K562 (cell line): ENCODE data around the gene HAUS5. TPM values are rescaled to one million over a fixed set of nuclear protein-coding genes. Genes with fewer than 3 reads are reported as not detected.

Experiments used
- ATAC-seq: fragments of 200-7000 bp; cut with Tn5 transposase; 3 replicates; pipeline ENCODE4 v1.9.1; 2020; ENCODE audit warnings: moderate library complexity
- BruUV-seq: library from RNA; stranded (reverse); fragments of 400-500 nt; replicated peaks from 2 replicates; lab custom pipeline; 2021; lab: Mats Ljungman, UMichigan
- CTCF ChIA-PET: fragments of 300-600 bp; formaldehyde crosslinking; extraction: SDS; loops from one replicate; lab custom pipeline; 2021; ENCODE audit warnings: low intra/inter-chr PET ratio; lab: Yijun Ruan, JAX
- POLR2A ChIA-PET: fragments of 300-600, 350-650 bp; sonication (Branson Sonifier 250); formaldehyde crosslinking; extraction: SDS; loops from one replicate; lab custom pipeline; 2021; ENCODE audit warnings: antibody characterized with exemption, inconsistent platforms; lab: Yijun Ruan, JAX
- DNase-seq, 4 experiments: peaks; one replicate each; pipeline versions ENCODE4 v3.0.0 to v3.0.0-alpha.2; 2011 to 2018; ENCODE audit warnings: low spot score in 3 of 4, mixed read lengths in 3 of 4; ENCODE audit errors: extremely low read depth in 1 of 4
- FAIRE-seq: peaks from 2 replicates; lab custom pipeline; 2011; peaks lifted over from hg19 to GRCh38; lab: Jason Lieb, UNC
- H2AFZ ChIP-seq: 2 replicates; pipeline ENCODE4 v1.6.0; 2011; ENCODE audit warnings: low read depth, low read length, control low read depth, inconsistent platforms
- H3K27ac ChIP-seq: fragments of 200-600 bp; 3 replicates; pipeline ENCODE4 v1.8.0; 2011; ENCODE audit warnings: low read depth, mild to moderate bottlenecking, control low read depth, inconsistent platforms, low read length, moderate library complexity, mixed read lengths; ENCODE audit errors: extremely low read depth
- H3K27me3 ChIP-seq, 2 experiments: fragments of 300-600 bp in 1 of 2; 2 replicates in 1 of 2; 3 replicates in 1 of 2; pipeline versions ENCODE4 v1.6.0 to v1.8.0; 2011; ENCODE audit warnings: inconsistent platforms in 2 of 2, low read length in 2 of 2, mild to moderate bottlenecking in 1 of 2, mixed read lengths in 1 of 2, moderate library complexity in 1 of 2; ENCODE audit not compliant: control insufficient read depth in 2 of 2, insufficient read depth in 2 of 2
- H3K36me3 ChIP-seq: fragments of 300-600 bp; 3 replicates; pipeline ENCODE4 v1.8.0; 2011; ENCODE audit warnings: mild to moderate bottlenecking, low read length, inconsistent platforms; ENCODE audit not compliant: control insufficient read depth, insufficient read depth
- H3K4me1 ChIP-seq, 2 experiments: fragments of 200-600 bp in 1 of 2; replicated peaks in 1 of 2; 2 replicates in 1 of 2; 3 replicates in 1 of 2; pipeline versions ENCODE4 v1.5.1 to v1.8.0; 2011; ENCODE audit warnings: inconsistent platforms in 2 of 2, low read length in 2 of 2, mild to moderate bottlenecking in 1 of 2, mixed read lengths in 1 of 2, moderate library complexity in 1 of 2; ENCODE audit not compliant: control insufficient read depth in 2 of 2, insufficient read depth in 2 of 2
- H3K4me2 ChIP-seq: 2 replicates; pipeline ENCODE4 v1.6.1; 2011; ENCODE audit warnings: low read length, control low read depth, inconsistent platforms, mixed read lengths; ENCODE audit not compliant: insufficient read depth
- H3K4me3 ChIP-seq: fragments of 200-600 bp; sonication (generic), shearing (Covaris generic); 2 replicates; pipeline ENCODE4 v1.5.1; 2016; ENCODE audit warnings: control low read depth, inconsistent platforms
- H3K79me2 ChIP-seq: fragments of 200-600 bp; 3 replicates; pipeline ENCODE4 v1.8.0; 2011; ENCODE audit warnings: low read length, inconsistent platforms; ENCODE audit not compliant: control insufficient read depth, insufficient read depth
- H3K9ac ChIP-seq, 2 experiments: 2 replicates each; pipeline versions ENCODE4 v1.6.0 to v1.6.1; 2011; ENCODE audit warnings: low read depth in 2 of 2, low read length in 2 of 2, control low read depth in 1 of 2, inconsistent platforms in 1 of 2, mild to moderate bottlenecking in 1 of 2, mixed read lengths in 1 of 2; ENCODE audit not compliant: insufficient read depth in 1 of 2
- H3K9me1 ChIP-seq: one replicate; pipeline ENCODE4 v1.6.0; 2011; ENCODE audit warnings: inconsistent platforms, mild to moderate bottlenecking, low read length, moderate library complexity; ENCODE audit not compliant: control insufficient read depth, insufficient read depth
- H3K9me3 ChIP-seq: replicated peaks from 2 replicates; pipeline ENCODE4 v1.5.1; 2011; ENCODE audit warnings: low read depth, low read length, inconsistent platforms; ENCODE audit not compliant: control insufficient read depth, insufficient read depth
- H4K20me1 ChIP-seq: replicated peaks from 2 replicates; pipeline ENCODE4 v1.6.1; 2011; ENCODE audit warnings: low read length, inconsistent platforms, mixed read lengths; ENCODE audit not compliant: control insufficient read depth, insufficient read depth
- BHLHE40 ChIP-seq: IDR thresholded peaks from 2 replicates; pipeline ENCODE4 v1.6.1; 2011; ENCODE audit warnings: low read length, improper control_type of control experiment
- CBFA2T2 ChIP-seq: fragments of 450-650 bp; conservative IDR thresholded peaks from 2 replicates; pipeline ENCODE4 v1.6.1; 2017; ENCODE audit warnings: mild to moderate bottlenecking
- CBFA2T3 ChIP-seq: fragments of 450-650 bp; IDR thresholded peaks from 2 replicates; pipeline ENCODE4 v1.6.1; 2017
- CCNT2 ChIP-seq: IDR thresholded peaks from 2 replicates; pipeline ENCODE4 v1.6.1; 2011; ENCODE audit warnings: borderline replicate concordance, low read depth, mild to moderate bottlenecking, moderate library complexity, mixed read lengths, low read length; ENCODE audit not compliant: insufficient read length; ENCODE audit errors: extremely low read depth
- DPF2 ChIP-seq: fragments of 450-650 bp; IDR thresholded peaks from 2 replicates; pipeline ENCODE4 v1.6.1; 2016
- EGR1 ChIP-seq: fragments of 450-650 bp; conservative IDR thresholded peaks from 2 replicates; pipeline ENCODE4 v1.6.1; 2017; ENCODE audit warnings: mild to moderate bottlenecking
- EP400 ChIP-seq: fragments of 450-650 bp; IDR thresholded peaks from 2 replicates; pipeline ENCODE4 v1.6.1; 2017; ENCODE audit warnings: antibody characterized with exemption, mild to moderate bottlenecking, moderate library complexity
- FOXM1 ChIP-seq, 2 experiments: fragments of 450-650 bp in 1 of 2; sonication (generic) in 1 of 2; formaldehyde crosslinking in 1 of 2; IDR thresholded peaks; 2 replicates each; pipeline versions ENCODE4 v1.6.1 to v1.9.0; 2017 to 2022; ENCODE audit warnings: low read depth in 2 of 2, mild to moderate bottlenecking in 2 of 2, missing genetic modification reagents in 1 of 2, moderate library complexity in 1 of 2
- KLF16 ChIP-seq: IDR thresholded peaks from 2 replicates; pipeline ENCODE4 v1.6.1; 2016; ENCODE audit warnings: antibody characterized with exemption
- L3MBTL2 ChIP-seq: fragments of 450-650 bp; IDR thresholded peaks from 2 replicates; pipeline ENCODE4 v1.6.1; 2016; ENCODE audit warnings: mild to moderate bottlenecking, moderate library complexity
- LEF1 ChIP-seq: fragments of 450-650 bp; IDR thresholded peaks from 2 replicates; pipeline ENCODE4 v1.6.1; 2016; ENCODE audit warnings: mild to moderate bottlenecking
- MAFG ChIP-seq: fragments of 450-650 bp; conservative IDR thresholded peaks from 2 replicates; pipeline ENCODE4 v1.6.1; 2016; ENCODE audit warnings: missing genetic modification characterization, missing compliant biosample characterization
- MAFK ChIP-seq: IDR thresholded peaks from 2 replicates; pipeline ENCODE4 v1.6.1; 2011; ENCODE audit warnings: low read length, improper control_type of control experiment
- MTA2 ChIP-seq: fragments of 450-650 bp; IDR thresholded peaks from 2 replicates; pipeline ENCODE4 v1.6.1; 2016; ENCODE audit warnings: low read depth
- MXI1 ChIP-seq: IDR thresholded peaks from 2 replicates; pipeline ENCODE4 v1.6.1; 2011; ENCODE audit warnings: low read depth, mild to moderate bottlenecking, improper control_type of control experiment, low read length
- NCOA1 ChIP-seq: fragments of 450-650 bp; IDR thresholded peaks from 2 replicates; pipeline ENCODE4 v1.6.1; 2016; ENCODE audit warnings: low read depth
- NCOR1 ChIP-seq: fragments of 450-650 bp; IDR thresholded peaks from 2 replicates; pipeline ENCODE4 v1.6.1; 2016; ENCODE audit warnings: mild to moderate bottlenecking, moderate library complexity
- PML ChIP-seq: IDR thresholded peaks from 2 replicates; pipeline ENCODE4 v1.6.1; 2012; ENCODE audit warnings: low read length, inconsistent platforms
- PPARD ChIP-seq: fragments of 250-450 bp; sonication (Bioruptor Pico); IDR thresholded peaks from 2 replicates; pipeline ENCODE4 v1.8.0; 2022; ENCODE audit warnings: inconsistent platforms, mild to moderate bottlenecking, moderate library complexity
- TBP ChIP-seq: optimal IDR thresholded peaks from 2 replicates; pipeline ENCODE3; 2011; ENCODE audit warnings: low read depth, low read length, improper control_type of control experiment
- TRIM28 ChIP-seq: fragments of 450-650 bp; IDR thresholded peaks from 2 replicates; pipeline ENCODE4 v1.6.1; 2017
- ZNF165 ChIP-seq: fragments of 250-450 bp; sonication (Bioruptor Pico); IDR thresholded peaks from 2 replicates; pipeline ENCODE4 v1.4.0; 2020; ENCODE audit warnings: borderline replicate concordance
- ZNF384 ChIP-seq: IDR thresholded peaks from 2 replicates; pipeline ENCODE4 v1.6.1; 2012; ENCODE audit warnings: low read depth, low read length, improper control_type of control experiment
- WGBS: fragments of 100-300 bp; shearing (Covaris generic); methylation state at CpG from one replicate; pipeline ENCODE4 v1.1.6; 2016; ENCODE audit warnings: low coverage, mixed read lengths; ENCODE audit not compliant: insufficient coverage; ENCODE audit errors: missing lambda C conversion rate; 5-methylcytosine and 5-hydroxymethylcytosine counted together
- in situ Hi-C: fragments of 300-500 bp; cut with MboI; formaldehyde crosslinking; loops from 4 replicates; pipeline ENCODE4 v1.15.0; 2018; ENCODE audit warnings: inconsistent platforms, mixed read lengths
- intact Hi-C: fragments of 100-400 bp; cut with micrococcal nuclease; formaldehyde crosslinking; loops from 2 replicates; pipeline ENCODE4 v1.14.2; 2022
- polyA plus RNA-seq, 8 experiments: library from polyadenylated mRNA; depleted of rRNA in 4 of 8; stranded (reverse) in 5 of 8; unstranded in 3 of 8; fragments of >200 nt; fragmentation: Nextera tagmentation in 2 of 8; fragmentation: Illumina TruSeq in 1 of 8; extraction: Ambion mirVana in 2 of 8; extraction: Trizol in 1 of 8; gene quantifications; 2 replicates each; pipeline versions ENCODE4 v1.2.1 to v1.2.3, GENCODE V29; 2011 to 2014; ENCODE audit warnings: inconsistent platforms in 1 of 8, missing spikeins in 1 of 8
- total RNA-seq, 7 experiments: library from RNA; depleted of rRNA in 6 of 7; stranded (reverse); fragments of >200 nt in 6 of 7; fragmentation: Illumina TruSeq in 2 of 7; extraction: Trizol in 2 of 7; gene quantifications; 2 replicates each; pipeline versions ENCODE4 v1.2.1 to v1.2.3, GENCODE V29; 2011 to 2021; ENCODE audit warnings: low replicate concordance in 1 of 7
- TF ChIP-seq, protein P1 (sequence below), 2 experiments: fragments of 200-800 bp in 1 of 2; sonication (Bioruptor generic) in 1 of 2; sonication (generic) in 1 of 2; formaldehyde crosslinking in 1 of 2; IDR thresholded peaks in 1 of 2; conservative IDR thresholded peaks in 1 of 2; 2 replicates each; pipeline versions ENCODE4 v1.5.0 to v1.6.1; 2016 to 2020; ENCODE audit warnings: missing compliant biosample characterization in 1 of 2, missing genetic modification characterization in 1 of 2, missing genetic modification reagents in 1 of 2
- TF ChIP-seq, protein P2 (sequence below): fragments of 450-650 bp; conservative IDR thresholded peaks from 2 replicates; pipeline ENCODE4 v1.6.1; 2016; ENCODE audit warnings: missing genetic modification characterization, low read depth, mild to moderate bottlenecking, missing compliant biosample characterization, moderate library complexity

Gene HAUS5
- total and polyA plus RNA-seq, 9 of the 15 experiments (the other 6 are each of a cell fraction or from before 2014, with no cell fraction given): 3.5 to 41.3 (median 14.2) TPM

DNA sequence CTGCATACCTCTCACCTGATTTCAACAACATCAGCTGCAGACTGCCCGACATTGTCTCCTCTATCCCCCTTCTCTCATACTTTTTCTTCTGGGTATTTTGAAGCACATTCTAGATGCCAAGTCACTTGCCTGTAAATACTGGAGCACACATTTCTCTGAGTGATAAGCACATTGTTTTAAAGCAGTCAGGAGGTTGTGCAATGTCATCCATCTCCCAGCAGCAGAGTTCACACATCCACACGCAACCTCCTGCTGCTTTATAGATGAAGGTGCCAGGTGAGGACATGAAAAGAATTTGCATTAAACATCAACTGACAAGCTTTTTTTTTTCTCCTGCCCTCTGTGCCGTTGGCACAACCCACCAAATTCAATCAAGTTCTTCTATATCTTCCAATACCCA is 59.3 kb downstream of the HAUS5 start:
- no TSS peak for BruUV-seq
- no peaks in the 10 kb centered on the region for H3K36me3 ChIP-seq
- no peaks in the 10 kb centered on the region for H3K9me1 ChIP-seq
- no peak overlapping the region for H3K27ac ChIP-seq
- 0% methylated on average over 3 of the region's 3 CpGs for WGBS
- H3K4me2 ChIP-seq: peak overlapping the region; percentile 47
- H3K9ac ChIP-seq: no peak overlapping the region
- in situ Hi-C loops: no loop called here
- H2AFZ ChIP-seq: no peak overlapping the region
- no peaks in the 10 kb centered on the region for H3K9me3 ChIP-seq
- H4K20me1 ChIP-seq: no peaks in the 10 kb centered on the region
- peak; percentile 83 for ATAC-seq
- H3K79me2 ChIP-seq: no peaks in the 10 kb centered on the region
- ChIA-PET POLR2A (interaction anchor here (0.7 to 1.2 kb wide), 3 partner anchors 10 to 177 kb away, joined by 3 to 4 read pairs (median 3); partner anchors contain the start of gene COX6B1), CTCF (no interaction called here)
- peak; percentile 78 to 87 (median 80) for DNase-seq
- intact Hi-C loops: no loop called here
- H3K4me1 ChIP-seq: peaks cover 10 to 21% of the 10 kb centered on the region in 2 experiments; a peak in 4 of 5 replicates
- peaks cover 21 to 39% of the 10 kb centered on the region in 2 experiments; a peak in 4 of 5 replicates for H3K27me3 ChIP-seq
- peak; percentile 95 for FAIRE-seq
- H3K4me3 ChIP-seq: no peak overlapping the region
- TF ChIP-seq PPARD (CRISPR knock-in tag): no peak
- TF ChIP-seq TBP: peak; percentile 12
- peak; percentile 75 for TF ChIP-seq FOXM1 (IDR thresholded peaks at IDR 0.05; ENCODE audit: low read depth)
- no peak for TF ChIP-seq FOXM1 (CRISPR knock-in tag; IDR thresholded peaks at IDR 0.05; ENCODE audit: low read depth)
- no peak for TF ChIP-seq MXI1
- TF ChIP-seq TRIM28: peak; percentile 28; the same call in 1 of the 2 replicates
- TF ChIP-seq EP400: peak; percentile 22; the same call in 1 of the 2 replicates
- TF ChIP-seq MAFG (tag): peak; percentile 94
- no peak for TF ChIP-seq ZNF165 (CRISPR knock-in tag)
- peak; percentile 82 for TF ChIP-seq BHLHE40
- peak; percentile 98 for TF ChIP-seq DPF2
- peak; percentile 97 for TF ChIP-seq CBFA2T3
- peak; percentile 90 for TF ChIP-seq MTA2
- peak; percentile 93 for TF ChIP-seq NCOR1
- TF ChIP-seq L3MBTL2: peak; percentile 80
- TF ChIP-seq, protein P1, sequence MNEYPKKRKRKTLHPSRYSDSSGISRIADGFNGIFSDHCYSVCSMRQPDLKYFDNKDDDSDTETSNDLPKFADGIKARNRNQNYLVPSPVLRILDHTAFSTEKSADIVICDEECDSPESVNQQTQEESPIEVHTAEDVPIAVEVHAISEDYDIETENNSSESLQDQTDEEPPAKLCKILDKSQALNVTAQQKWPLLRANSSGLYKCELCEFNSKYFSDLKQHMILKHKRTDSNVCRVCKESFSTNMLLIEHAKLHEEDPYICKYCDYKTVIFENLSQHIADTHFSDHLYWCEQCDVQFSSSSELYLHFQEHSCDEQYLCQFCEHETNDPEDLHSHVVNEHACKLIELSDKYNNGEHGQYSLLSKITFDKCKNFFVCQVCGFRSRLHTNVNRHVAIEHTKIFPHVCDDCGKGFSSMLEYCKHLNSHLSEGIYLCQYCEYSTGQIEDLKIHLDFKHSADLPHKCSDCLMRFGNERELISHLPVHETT (CRISPR knock-in tag; conservative IDR thresholded peaks at IDR 0.05 in 1 of 2, IDR thresholded peaks at IDR 0.05 in 1 of 2): 0 out of 4 replicates have a peak, but pooled peaks of 1 of the 2 experiments have one; percentile 40
- TF ChIP-seq NCOA1: peak; percentile 80; the same call in 1 of the 2 replicates
- peak; percentile 30 for TF ChIP-seq CCNT2
- peak; percentile 74; the same call in 1 of the 2 replicates for TF ChIP-seq KLF16
- peak; percentile 95 for TF ChIP-seq CBFA2T2
- peak; percentile 79 for TF ChIP-seq MAFK
- no peak for TF ChIP-seq EGR1
- TF ChIP-seq PML: peak; percentile 82; the same call in 1 of the 2 replicates
- peak; percentile 81 for TF ChIP-seq LEF1
- TF ChIP-seq ZNF384: 0 out of 2 replicates have a peak, but pooled peaks have one; percentile 30
- TF ChIP-seq, protein P2, sequence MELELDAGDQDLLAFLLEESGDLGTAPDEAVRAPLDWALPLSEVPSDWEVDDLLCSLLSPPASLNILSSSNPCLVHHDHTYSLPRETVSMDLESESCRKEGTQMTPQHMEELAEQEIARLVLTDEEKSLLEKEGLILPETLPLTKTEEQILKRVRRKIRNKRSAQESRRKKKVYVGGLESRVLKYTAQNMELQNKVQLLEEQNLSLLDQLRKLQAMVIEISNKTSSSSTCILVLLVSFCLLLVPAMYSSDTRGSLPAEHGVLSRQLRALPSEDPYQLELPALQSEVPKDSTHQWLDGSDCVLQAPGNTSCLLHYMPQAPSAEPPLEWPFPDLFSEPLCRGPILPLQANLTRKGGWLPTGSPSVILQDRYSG: 0 out of 2 replicates have a peak, but pooled peaks have one; percentile 23
